K562 (cell line): ENCODE measurements around the gene PFN2. TPM values are rescaled to one million over a fixed set of nuclear protein-coding genes. Genes with fewer than 3 reads are reported as not detected.

Experiments
- ATAC-seq: fragments of 200-7000 bp; cut with Tn5 transposase; 3 replicates; pipeline ENCODE4 v1.9.1; 2020; ENCODE audit warnings: moderate library complexity
- BruUV-seq: library from RNA; stranded (reverse); fragments of 400-500 nt; replicated peaks from 2 replicates; lab custom pipeline; 2021; lab: Mats Ljungman, UMichigan
- CTCF ChIA-PET: fragments of 300-600 bp; formaldehyde crosslinking; extraction: SDS; loops from one replicate; lab custom pipeline; 2021; ENCODE audit warnings: low intra/inter-chr PET ratio; lab: Yijun Ruan, JAX
- POLR2A ChIA-PET: fragments of 300-600, 350-650 bp; sonication (Branson Sonifier 250); formaldehyde crosslinking; extraction: SDS; loops from one replicate; lab custom pipeline; 2021; ENCODE audit warnings: antibody characterized with exemption, inconsistent platforms; lab: Yijun Ruan, JAX
- DNase-seq, 4 experiments: peaks; one replicate each; pipeline versions ENCODE4 v3.0.0 to v3.0.0-alpha.2; 2011 to 2018; ENCODE audit warnings: low spot score in 3 of 4, mixed read lengths in 3 of 4; ENCODE audit errors: extremely low read depth in 1 of 4
- FAIRE-seq: peaks from 2 replicates; lab custom pipeline; 2011; peaks lifted over from hg19 to GRCh38; lab: Jason Lieb, UNC
- H2AFZ ChIP-seq: 2 replicates; pipeline ENCODE4 v1.6.0; 2011; ENCODE audit warnings: low read depth, low read length, control low read depth, inconsistent platforms
- H3K27ac ChIP-seq: fragments of 200-600 bp; 3 replicates; pipeline ENCODE4 v1.8.0; 2011; ENCODE audit warnings: low read depth, mild to moderate bottlenecking, control low read depth, inconsistent platforms, low read length, moderate library complexity, mixed read lengths; ENCODE audit errors: extremely low read depth
- H3K27me3 ChIP-seq, 2 experiments: fragments of 300-600 bp in 1 of 2; 2 replicates in 1 of 2; 3 replicates in 1 of 2; pipeline versions ENCODE4 v1.6.0 to v1.8.0; 2011; ENCODE audit warnings: inconsistent platforms in 2 of 2, low read length in 2 of 2, mild to moderate bottlenecking in 1 of 2, mixed read lengths in 1 of 2, moderate library complexity in 1 of 2; ENCODE audit not compliant: control insufficient read depth in 2 of 2, insufficient read depth in 2 of 2
- H3K36me3 ChIP-seq: fragments of 300-600 bp; 3 replicates; pipeline ENCODE4 v1.8.0; 2011; ENCODE audit warnings: mild to moderate bottlenecking, low read length, inconsistent platforms; ENCODE audit not compliant: control insufficient read depth, insufficient read depth
- H3K4me1 ChIP-seq, 2 experiments: fragments of 200-600 bp in 1 of 2; replicated peaks in 1 of 2; 2 replicates in 1 of 2; 3 replicates in 1 of 2; pipeline versions ENCODE4 v1.5.1 to v1.8.0; 2011; ENCODE audit warnings: inconsistent platforms in 2 of 2, low read length in 2 of 2, mild to moderate bottlenecking in 1 of 2, mixed read lengths in 1 of 2, moderate library complexity in 1 of 2; ENCODE audit not compliant: control insufficient read depth in 2 of 2, insufficient read depth in 2 of 2
- H3K4me2 ChIP-seq: 2 replicates; pipeline ENCODE4 v1.6.1; 2011; ENCODE audit warnings: low read length, control low read depth, inconsistent platforms, mixed read lengths; ENCODE audit not compliant: insufficient read depth
- H3K4me3 ChIP-seq: fragments of 200-600 bp; sonication (generic), shearing (Covaris generic); 2 replicates; pipeline ENCODE4 v1.5.1; 2016; ENCODE audit warnings: control low read depth, inconsistent platforms
- H3K79me2 ChIP-seq: fragments of 200-600 bp; 3 replicates; pipeline ENCODE4 v1.8.0; 2011; ENCODE audit warnings: low read length, inconsistent platforms; ENCODE audit not compliant: control insufficient read depth, insufficient read depth
- H3K9ac ChIP-seq, 2 experiments: 2 replicates each; pipeline versions ENCODE4 v1.6.0 to v1.6.1; 2011; ENCODE audit warnings: low read depth in 2 of 2, low read length in 2 of 2, control low read depth in 1 of 2, inconsistent platforms in 1 of 2, mild to moderate bottlenecking in 1 of 2, mixed read lengths in 1 of 2; ENCODE audit not compliant: insufficient read depth in 1 of 2
- H3K9me1 ChIP-seq: one replicate; pipeline ENCODE4 v1.6.0; 2011; ENCODE audit warnings: inconsistent platforms, mild to moderate bottlenecking, low read length, moderate library complexity; ENCODE audit not compliant: control insufficient read depth, insufficient read depth
- H3K9me3 ChIP-seq: replicated peaks from 2 replicates; pipeline ENCODE4 v1.5.1; 2011; ENCODE audit warnings: low read depth, low read length, inconsistent platforms; ENCODE audit not compliant: control insufficient read depth, insufficient read depth
- H4K20me1 ChIP-seq: replicated peaks from 2 replicates; pipeline ENCODE4 v1.6.1; 2011; ENCODE audit warnings: low read length, inconsistent platforms, mixed read lengths; ENCODE audit not compliant: control insufficient read depth, insufficient read depth
- BCL6 ChIP-seq: fragments of 250-450 bp; sonication (Bioruptor Pico); IDR thresholded peaks from 2 replicates; pipeline ENCODE4 v1.4.0; 2020
- CAMTA2 ChIP-seq: fragments of 250-450 bp; sonication (Bioruptor Pico); conservative IDR thresholded peaks from 2 replicates; pipeline ENCODE4 v1.5.1; 2022
- FIP1L1 ChIP-seq: fragments of 200-400 bp; formaldehyde crosslinking; IDR thresholded peaks from 2 replicates; pipeline ENCODE4 v1.6.1; 2018; ENCODE audit warnings: mild to moderate bottlenecking, low read depth, low read length; ENCODE audit not compliant: poor library complexity, severe bottlenecking
- HEY1 ChIP-seq: fragments of 250-450 bp; sonication (Bioruptor Pico); IDR thresholded peaks from 2 replicates; pipeline ENCODE4 v1.5.0; 2020; ENCODE audit warnings: mild to moderate bottlenecking, moderate library complexity, borderline replicate concordance
- LCOR ChIP-seq: sonication (generic); formaldehyde crosslinking; IDR thresholded peaks from 2 replicates; pipeline ENCODE4 v1.8.0; 2022; ENCODE audit warnings: mild to moderate bottlenecking, missing genetic modification reagents
- NRF1 ChIP-seq, 2 experiments: fragments of 450-650 bp; IDR thresholded peaks in 1 of 2; conservative IDR thresholded peaks in 1 of 2; 2 replicates each; pipeline ENCODE4 v1.6.1; 2014; ENCODE audit warnings: mild to moderate bottlenecking in 2 of 2
- PHF8 ChIP-seq: fragments of 200-600 bp; sonication (generic); IDR thresholded peaks from 2 replicates; pipeline ENCODE4 v1.6.1; 2012; ENCODE audit warnings: mixed run types, mild to moderate bottlenecking, inconsistent platforms, low read length, moderate library complexity, borderline replicate concordance
- SNRNP70 ChIP-seq: fragments of 200-400 bp; formaldehyde crosslinking; optimal IDR thresholded peaks from 2 replicates; pipeline ENCODE3; 2017; ENCODE audit warnings: low read depth, low read length
- STAG1 ChIP-seq: sonication (generic); formaldehyde crosslinking; IDR thresholded peaks from 2 replicates; pipeline ENCODE4 v1.5.0; 2020; ENCODE audit warnings: missing genetic modification reagents, borderline replicate concordance
- THRAP3 ChIP-seq: fragments of 450-650 bp; IDR thresholded peaks from 2 replicates; pipeline ENCODE4 v1.6.1; 2016; ENCODE audit warnings: mild to moderate bottlenecking, inconsistent platforms, borderline replicate concordance
- ZFP91 ChIP-seq: sonication (generic); formaldehyde crosslinking; IDR thresholded peaks from 2 replicates; pipeline ENCODE4 v1.8.0; 2022; ENCODE audit warnings: mild to moderate bottlenecking, missing genetic modification reagents
- WGBS: fragments of 100-300 bp; shearing (Covaris generic); methylation state at CpG from one replicate; pipeline ENCODE4 v1.1.6; 2016; ENCODE audit warnings: low coverage, mixed read lengths; ENCODE audit not compliant: insufficient coverage; ENCODE audit errors: missing lambda C conversion rate; 5-methylcytosine and 5-hydroxymethylcytosine counted together
- in situ Hi-C: fragments of 300-500 bp; cut with MboI; formaldehyde crosslinking; loops from 4 replicates; pipeline ENCODE4 v1.15.0; 2018; ENCODE audit warnings: inconsistent platforms, mixed read lengths
- intact Hi-C: fragments of 100-400 bp; cut with micrococcal nuclease; formaldehyde crosslinking; loops from 2 replicates; pipeline ENCODE4 v1.14.2; 2022
- polyA plus RNA-seq, 8 experiments: library from polyadenylated mRNA; depleted of rRNA in 4 of 8; stranded (reverse) in 5 of 8; unstranded in 3 of 8; fragments of >200 nt; fragmentation: Nextera tagmentation in 2 of 8; fragmentation: Illumina TruSeq in 1 of 8; extraction: Ambion mirVana in 2 of 8; extraction: Trizol in 1 of 8; gene quantifications; 2 replicates each; pipeline versions ENCODE4 v1.2.1 to v1.2.3, GENCODE V29; 2011 to 2014; ENCODE audit warnings: inconsistent platforms in 1 of 8, missing spikeins in 1 of 8
- total RNA-seq, 7 experiments: library from RNA; depleted of rRNA in 6 of 7; stranded (reverse); fragments of >200 nt in 6 of 7; fragmentation: Illumina TruSeq in 2 of 7; extraction: Trizol in 2 of 7; gene quantifications; 2 replicates each; pipeline versions ENCODE4 v1.2.1 to v1.2.3, GENCODE V29; 2011 to 2021; ENCODE audit warnings: low replicate concordance in 1 of 7
- TF ChIP-seq, protein P1 (sequence below): fragments of 250-450 bp; sonication (Bioruptor Pico); IDR thresholded peaks from 2 replicates; pipeline ENCODE4 v1.8.0; 2022; ENCODE audit warnings: inconsistent platforms, mild to moderate bottlenecking, moderate library complexity, borderline replicate concordance
- TF ChIP-seq, protein P2 (sequence below): fragments of 250-450 bp; sonication (Bioruptor Pico); IDR thresholded peaks from 2 replicates; pipeline ENCODE4 v1.9.0; 2021; ENCODE audit warnings: mild to moderate bottlenecking
- TF ChIP-seq, protein P3 (sequence below): fragments of 450-650 bp; IDR thresholded peaks from 2 replicates; pipeline ENCODE4 v1.7.0; 2016; ENCODE audit warnings: borderline replicate concordance

The PFN2 gene
- total and polyA plus RNA-seq, 9 of the 15 experiments (the other 6 are each of a cell fraction or from before 2014, with no cell fraction given), result 0.14 to 0.86 (median 0.35) TPM

DNA sequence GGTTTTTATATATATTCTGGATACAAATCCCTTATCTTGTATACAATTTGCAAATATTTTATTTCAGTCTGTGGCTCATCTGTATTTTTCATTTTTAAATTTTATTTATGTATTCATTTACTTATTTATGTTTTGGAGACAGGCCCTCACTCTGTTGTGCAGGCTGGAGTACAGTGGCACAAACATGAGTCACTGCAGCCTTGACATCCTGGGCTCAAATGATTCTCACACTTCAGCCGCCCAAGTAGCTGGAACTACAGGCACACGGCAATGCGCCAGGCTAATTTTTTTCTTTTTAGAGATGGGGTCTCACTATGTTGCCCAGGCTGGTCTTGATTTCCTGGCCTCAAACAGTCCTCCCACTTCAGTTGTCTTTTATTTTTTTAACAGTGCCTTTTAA is 50.6 kb downstream of the PFN2 start:
- in situ Hi-C loops, result no loop called here
- Histone ChIP-seq H3K9me1 (no peaks in the 10 kb centered on the region), H3K79me2 (no peaks in the 10 kb centered on the region), H3K9ac (no peak overlapping the region), H3K4me3 (no peak overlapping the region), H3K27ac (no peak overlapping the region), H3K4me2 (no peak overlapping the region), H3K9me3 (no peaks in the 10 kb centered on the region), H2AFZ (no peak overlapping the region), H3K4me1 (no peaks in the 10 kb centered on the region), H3K27me3 (no peaks in the 10 kb centered on the region), H3K36me3 (no peaks in the 10 kb centered on the region), H4K20me1 (no peaks in the 10 kb centered on the region)
- no peak for TF ChIP-seq NRF1 (conservative IDR thresholded peaks at IDR 0.05 in 1 of 2, IDR thresholded peaks at IDR 0.05 in 1 of 2)
- no peak for TF ChIP-seq FIP1L1
- TF ChIP-seq LCOR (CRISPR knock-in tag), result no peak
- TF ChIP-seq HEY1 (CRISPR knock-in tag), result no peak
- TF ChIP-seq CAMTA2 (CRISPR knock-in tag), result no peak
- no peak for TF ChIP-seq ZFP91 (CRISPR knock-in tag)
- TF ChIP-seq, protein P1, sequence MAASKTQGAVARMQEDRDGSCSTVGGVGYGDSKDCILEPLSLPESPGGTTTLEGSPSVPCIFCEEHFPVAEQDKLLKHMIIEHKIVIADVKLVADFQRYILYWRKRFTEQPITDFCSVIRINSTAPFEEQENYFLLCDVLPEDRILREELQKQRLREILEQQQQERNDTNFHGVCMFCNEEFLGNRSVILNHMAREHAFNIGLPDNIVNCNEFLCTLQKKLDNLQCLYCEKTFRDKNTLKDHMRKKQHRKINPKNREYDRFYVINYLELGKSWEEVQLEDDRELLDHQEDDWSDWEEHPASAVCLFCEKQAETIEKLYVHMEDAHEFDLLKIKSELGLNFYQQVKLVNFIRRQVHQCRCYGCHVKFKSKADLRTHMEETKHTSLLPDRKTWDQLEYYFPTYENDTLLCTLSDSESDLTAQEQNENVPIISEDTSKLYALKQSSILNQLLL, result no peak
- no peak for TF ChIP-seq THRAP3
- TF ChIP-seq PHF8, result no peak
- TF ChIP-seq, protein P2, sequence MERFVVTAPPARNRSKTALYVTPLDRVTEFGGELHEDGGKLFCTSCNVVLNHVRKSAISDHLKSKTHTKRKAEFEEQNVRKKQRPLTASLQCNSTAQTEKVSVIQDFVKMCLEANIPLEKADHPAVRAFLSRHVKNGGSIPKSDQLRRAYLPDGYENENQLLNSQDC (CRISPR knock-in tag), result no peak
- TF ChIP-seq BCL6 (CRISPR knock-in tag), result no peak
- TF ChIP-seq SNRNP70, result no peak
- TF ChIP-seq, protein P3, sequence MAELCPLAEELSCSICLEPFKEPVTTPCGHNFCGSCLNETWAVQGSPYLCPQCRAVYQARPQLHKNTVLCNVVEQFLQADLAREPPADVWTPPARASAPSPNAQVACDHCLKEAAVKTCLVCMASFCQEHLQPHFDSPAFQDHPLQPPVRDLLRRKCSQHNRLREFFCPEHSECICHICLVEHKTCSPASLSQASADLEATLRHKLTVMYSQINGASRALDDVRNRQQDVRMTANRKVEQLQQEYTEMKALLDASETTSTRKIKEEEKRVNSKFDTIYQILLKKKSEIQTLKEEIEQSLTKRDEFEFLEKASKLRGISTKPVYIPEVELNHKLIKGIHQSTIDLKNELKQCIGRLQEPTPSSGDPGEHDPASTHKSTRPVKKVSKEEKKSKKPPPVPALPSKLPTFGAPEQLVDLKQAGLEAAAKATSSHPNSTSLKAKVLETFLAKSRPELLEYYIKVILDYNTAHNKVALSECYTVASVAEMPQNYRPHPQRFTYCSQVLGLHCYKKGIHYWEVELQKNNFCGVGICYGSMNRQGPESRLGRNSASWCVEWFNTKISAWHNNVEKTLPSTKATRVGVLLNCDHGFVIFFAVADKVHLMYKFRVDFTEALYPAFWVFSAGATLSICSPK, result no peak
- no peak for TF ChIP-seq STAG1
- ATAC-seq (no peak), FAIRE-seq (no peak), DNase-seq (no peak)
- BruUV-seq, result no TSS peak
- WGBS, result 84% methylated on average over 3 of the region's 3 CpGs
- ChIA-PET POLR2A (no interaction called here), CTCF (no interaction called here)
- intact Hi-C loops, result no loop called here
